Lung (tissue), 12 donors: ENCODE results near the gene RPRD2. TPM values are rescaled to one million over a fixed set of nuclear protein-coding genes. Genes with fewer than 3 reads are reported as not detected.
A peak's percentile ranks its signal among the peaks of the same experiment; 100 is the strongest.
"Not testable (repeated sequence)": the region's sequence is repeated elsewhere in the genome, so short reads cannot be mapped to it uniquely, and the experiment has no call there.

ENCODE experiments used
- ATAC-seq: fragments of 200-7000 bp; cut with Tn5 transposase; one replicate; pipeline ENCODE4 v1.9.1; 2020; ENCODE audit warnings: moderate number of reproducible peaks; ENCODE audit not compliant: insufficient read depth, low FRiP score
- DNase-seq, 3 donors: peaks; one replicate each; pipeline ENCODE4 v3.0.0-alpha.2; 2013 to 2017
- H3K27ac ChIP-seq, 2 donors: one replicate each; pipeline ENCODE4 v1.5.1; 2013; ENCODE audit warnings: mild to moderate bottlenecking in 2 of 2, moderate library complexity in 2 of 2, control low read depth in 1 of 2, inconsistent platforms in 1 of 2, low read depth in 1 of 2, low read length in 1 of 2
- H3K27me3 ChIP-seq, 3 donors: one replicate each; pipeline ENCODE4 v1.5.1; 2013; ENCODE audit warnings: low read length in 2 of 3; ENCODE audit not compliant: control insufficient read depth in 3 of 3, insufficient read depth in 3 of 3
- H3K36me3 ChIP-seq, 4 donors: one replicate each; pipeline ENCODE4 v1.5.1; 2013; ENCODE audit warnings: low read length in 4 of 4, mild to moderate bottlenecking in 1 of 4, moderate library complexity in 1 of 4; ENCODE audit not compliant: control insufficient read depth in 4 of 4, insufficient read depth in 4 of 4
- H3K4me1 ChIP-seq, 5 donors: one replicate each; pipeline ENCODE4 v1.5.1; 2013; ENCODE audit warnings: low read length in 5 of 5, mild to moderate bottlenecking in 2 of 5, moderate library complexity in 1 of 5; ENCODE audit not compliant: control insufficient read depth in 5 of 5, insufficient read depth in 5 of 5
- H3K4me3 ChIP-seq: one replicate; pipeline ENCODE4 v1.5.1; 2013; ENCODE audit warnings: mild to moderate bottlenecking, control low read depth, moderate library complexity
- H3K9ac ChIP-seq, 2 donors: one replicate each; pipeline ENCODE4 v1.5.1; 2013; ENCODE audit warnings: low read length in 2 of 2, control low read depth in 1 of 2; ENCODE audit not compliant: insufficient read depth in 1 of 2
- H3K9me3 ChIP-seq, 4 donors: one replicate each; pipeline ENCODE4 v1.5.1; 2013; ENCODE audit warnings: low read length in 3 of 4, mild to moderate bottlenecking in 1 of 4, moderate library complexity in 1 of 4; ENCODE audit not compliant: control insufficient read depth in 4 of 4, insufficient read depth in 3 of 4
- CTCF ChIP-seq: IDR thresholded peaks from 2 replicates; pipeline ENCODE4 v1.5.1; 2012; ENCODE audit warnings: mild to moderate bottlenecking; ENCODE audit errors: control extremely low read depth, extremely low read depth
- whole genome bisulfite sequencing, 2 donors: extraction: QIAGEN DNeasy Blood & Tissue Kit; methylation state at CpG; one replicate each; pipeline ENCODE4 v1.1.7; 2013; 5-methylcytosine and 5-hydroxymethylcytosine counted together
- polyA plus RNA-seq, 2 donors: library from polyadenylated mRNA; stranded (reverse); fragments of 200-250 nt; gene quantifications; one replicate each; pipeline ENCODE4 v1.2.1, GENCODE V29; 2013
- total RNA-seq, 2 donors: library from RNA; depleted of rRNA in 1 of 2; stranded (reverse); fragments of >200 nt in 1 of 2; gene quantifications; one replicate each; pipeline ENCODE4 v1.2.1, GENCODE V29; 2014 to 2021
- donor health status: control.
- donor health status: control.
- donor health status: Bipolar disorder and iron deficiency.
- donor health status: healthy.
- donor health status: DM: yes; HTN: yes; CAD: no.

Gene RPRD2
- total and polyA plus RNA-seq, 4 donors, result 7.1 to 27.8 (median 14.7) TPM

- Histone ChIP-seq H3K4me1 (peaks cover 0 to 17% (median 2%) of the 10 kb centered on the region in 5 donors), H3K9me3 (no peaks in the 10 kb centered on the region), H3K27me3 (no peaks in the 10 kb centered on the region), H3K9ac (no peak overlapping the region), H3K36me3 (no peaks in the 10 kb centered on the region), H3K27ac (no peak overlapping the region), H3K4me3 (no peak overlapping the region)
- DNase-seq, result no peak
- WGBS, 2 donors, result 82 to 90% methylated on average over 5 of the region's 5 CpGs
- ATAC-seq, result no peak
- TF ChIP-seq CTCF, result no peak
Observed at GRCh38 chr1:150388241-150388640, 24.3 kb downstream of the RPRD2 start.

DNA sequence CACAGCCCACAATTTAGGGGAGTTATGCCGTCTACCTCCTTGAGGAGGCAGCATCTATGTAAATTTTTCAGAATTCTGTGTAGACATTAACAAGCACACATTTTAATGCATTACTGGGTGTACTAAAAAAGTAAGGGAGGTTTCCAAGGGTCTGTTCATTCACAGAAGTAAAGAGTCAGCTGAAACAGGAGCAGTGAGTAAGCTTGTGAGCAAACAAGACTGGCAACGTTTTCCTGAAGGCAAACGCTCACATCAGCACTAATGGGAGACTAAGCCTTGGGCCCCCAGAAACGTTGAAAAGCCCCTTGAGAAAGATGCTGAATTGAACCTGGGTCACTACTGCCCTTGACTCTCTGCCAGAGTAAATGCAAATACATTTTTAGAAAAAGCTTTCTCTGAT is 25.7 kb downstream of the RPRD2 start:
- Histone ChIP-seq H3K27me3 (no peaks in the 10 kb centered on the region), H3K9me3 (no peaks in the 10 kb centered on the region), H3K27ac (peak overlapping the region in 1 of 2 donors; percentile 47), H3K36me3 (no peaks in the 10 kb centered on the region), H3K9ac (no peak overlapping the region), H3K4me1 (peaks cover 0 to 10% (median 2%) of the 10 kb centered on the region in 5 donors), H3K4me3 (no peak overlapping the region)
- WGBS, 2 donors, result 37 to 60% methylated on average over 4 of the region's 4 CpGs
- no peak for TF ChIP-seq CTCF
- ATAC-seq (no peak), DNase-seq (no peak)

- 64 to 74% methylated on average over 3 of the region's 3 CpGs for WGBS, 2 donors
- Histone ChIP-seq H3K27me3 (no peaks in the 10 kb centered on the region), H3K4me1 (peaks cover 0 to 6% (median 0%) of the 10 kb centered on the region in 5 donors), H3K36me3 (peaks cover 0 to 3% (median under 1%) of the 10 kb centered on the region in 4 donors), H3K4me3 (no peak overlapping the region), H3K9ac (no peak overlapping the region), H3K27ac (no peak overlapping the region), H3K9me3 (peaks cover 0 to 2% (median 0%) of the 10 kb centered on the region in 4 donors)
- no peak for ATAC-seq
- no peak for TF ChIP-seq CTCF
- no peak for DNase-seq
Observed at GRCh38 chr1:150392627-150393026, 28.7 kb downstream of the RPRD2 start.

DNA sequence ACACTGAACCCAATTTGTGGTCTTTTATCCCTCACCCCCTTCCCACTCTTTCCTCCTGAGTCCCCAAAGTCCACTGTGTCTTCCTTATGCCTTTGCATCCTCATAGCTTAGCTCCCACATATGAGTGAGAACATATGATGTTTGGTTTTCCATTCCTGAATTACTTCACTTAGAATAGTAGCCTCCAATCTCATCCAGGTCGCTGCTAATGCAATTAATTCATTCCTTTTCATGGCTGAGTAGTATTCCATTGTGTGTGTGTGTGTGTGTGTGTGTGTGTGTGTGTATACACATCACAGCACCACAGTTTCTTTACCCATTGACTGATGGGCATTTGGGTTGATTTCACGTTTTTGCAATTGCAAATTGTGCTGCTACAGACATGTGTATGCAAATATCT is 31.2 kb downstream of the RPRD2 start:
- not testable (repeated sequence) for DNase-seq, ATAC-seq, H3K27me3 ChIP-seq, H3K9ac ChIP-seq, H3K4me1 ChIP-seq, H3K4me3 ChIP-seq, H3K9me3 ChIP-seq, H3K27ac ChIP-seq, H3K36me3 ChIP-seq
- 90 to 98% methylated on average over 2 of the region's 2 CpGs for WGBS, 2 donors
